Measurements from ENCODE around the gene TRIM44. TPM values are rescaled to one million over a fixed set of nuclear protein-coding genes. Genes with fewer than 3 reads are reported as not detected.
"Not testable (repeated sequence)": the region's sequence is repeated elsewhere in the genome, so short reads cannot be mapped to it uniquely, and the experiment has no call there.

Gene TRIM44
- total RNA-seq, 4 donors from 2014 or later = 6.8 to 32.0 (median 13.5) TPM

DNA sequence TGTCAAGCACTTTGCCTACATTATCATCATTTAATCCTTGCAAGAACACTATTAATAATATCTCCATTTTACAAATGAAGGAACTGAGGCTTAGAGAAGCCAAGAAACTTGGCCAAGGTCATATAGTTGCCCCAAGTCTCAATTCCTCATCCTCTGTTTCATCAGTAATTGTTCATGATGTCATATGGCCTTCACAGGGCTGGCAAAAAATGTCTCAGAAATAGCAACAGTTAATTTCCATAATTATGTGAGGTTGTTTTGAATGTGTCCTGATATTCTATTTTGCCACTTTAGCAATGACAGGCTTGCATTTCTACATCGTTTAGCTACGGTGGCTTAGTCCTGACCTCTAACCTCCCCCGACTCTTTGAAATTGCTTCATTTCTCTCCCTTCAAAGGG, 20.6 kb upstream of the TRIM44 start:
- no peaks in the 10 kb centered on the region for H3K4me1 ChIP-seq
- H3K9me3 ChIP-seq = no peaks in the 10 kb centered on the region
- H3K27me3 ChIP-seq = peaks cover 0 to 12% (median 0%) of the 10 kb centered on the region in 4 donors
- WGBS, 2 donors = 85 to 97% methylated on average over 3 of the region's 3 CpGs
- no peak overlapping the region for H3K27ac ChIP-seq
- no peak for TF ChIP-seq POLR2A (IDR thresholded peaks at IDR 0.05)
- TF ChIP-seq, protein P1, sequence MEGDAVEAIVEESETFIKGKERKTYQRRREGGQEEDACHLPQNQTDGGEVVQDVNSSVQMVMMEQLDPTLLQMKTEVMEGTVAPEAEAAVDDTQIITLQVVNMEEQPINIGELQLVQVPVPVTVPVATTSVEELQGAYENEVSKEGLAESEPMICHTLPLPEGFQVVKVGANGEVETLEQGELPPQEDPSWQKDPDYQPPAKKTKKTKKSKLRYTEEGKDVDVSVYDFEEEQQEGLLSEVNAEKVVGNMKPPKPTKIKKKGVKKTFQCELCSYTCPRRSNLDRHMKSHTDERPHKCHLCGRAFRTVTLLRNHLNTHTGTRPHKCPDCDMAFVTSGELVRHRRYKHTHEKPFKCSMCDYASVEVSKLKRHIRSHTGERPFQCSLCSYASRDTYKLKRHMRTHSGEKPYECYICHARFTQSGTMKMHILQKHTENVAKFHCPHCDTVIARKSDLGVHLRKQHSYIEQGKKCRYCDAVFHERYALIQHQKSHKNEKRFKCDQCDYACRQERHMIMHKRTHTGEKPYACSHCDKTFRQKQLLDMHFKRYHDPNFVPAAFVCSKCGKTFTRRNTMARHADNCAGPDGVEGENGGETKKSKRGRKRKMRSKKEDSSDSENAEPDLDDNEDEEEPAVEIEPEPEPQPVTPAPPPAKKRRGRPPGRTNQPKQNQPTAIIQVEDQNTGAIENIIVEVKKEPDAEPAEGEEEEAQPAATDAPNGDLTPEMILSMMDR (IDR thresholded peaks at IDR 0.05) = no peak
- intact Hi-C loops (cut with DNase I) = no loop called here
- DNase-seq = no peak
- no peak overlapping the region for H3K4me3 ChIP-seq
- H3K36me3 ChIP-seq = no peaks in the 10 kb centered on the region

DNA sequence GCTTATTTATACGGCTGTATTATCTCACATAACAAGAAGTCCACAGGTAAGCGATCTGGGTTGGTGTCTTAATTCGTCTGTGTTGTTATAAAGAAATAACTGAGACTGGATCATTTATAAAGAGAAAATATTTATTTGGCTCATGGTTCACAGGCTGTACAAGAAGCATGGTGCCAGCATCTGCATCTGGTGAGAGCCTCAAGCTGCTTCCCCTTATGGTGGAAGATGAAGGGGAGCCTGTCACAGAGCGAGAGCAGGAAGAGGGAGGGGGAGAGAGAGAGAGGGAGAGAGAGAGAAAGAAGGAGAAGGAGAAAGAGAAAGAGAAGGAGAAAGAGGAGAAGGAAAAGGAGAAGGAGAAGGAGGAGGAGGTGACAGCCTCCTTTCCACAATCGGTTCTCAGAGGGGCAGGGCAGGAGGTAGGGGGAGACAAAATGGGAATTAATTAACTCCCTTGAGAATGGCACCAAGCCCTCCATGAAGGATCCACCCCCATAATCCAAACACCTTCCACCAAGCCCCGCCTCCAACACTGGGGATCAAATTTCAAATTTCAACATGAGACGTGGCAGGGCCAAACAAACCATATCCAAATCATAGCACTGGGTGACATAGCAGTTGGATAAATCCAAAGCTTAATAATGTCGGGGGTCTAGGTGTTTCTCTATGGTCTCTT, 15.0 kb upstream of the TRIM44 start:
- Histone ChIP-seq H3K4me1 (no peaks in the 10 kb centered on the region), H3K9me3 (no peaks in the 10 kb centered on the region), H3K4me3 (no peak overlapping the region), H3K27me3 (peaks cover 0 to 2% (median 0%) of the 10 kb centered on the region in 4 donors), H3K36me3 (no peaks in the 10 kb centered on the region), H3K27ac (no peak overlapping the region)
- TF ChIP-seq, protein P1 (IDR thresholded peaks at IDR 0.05) = no peak
- no peak for TF ChIP-seq POLR2A (IDR thresholded peaks at IDR 0.05)
- 68 to 76% methylated on average over 8 of the region's 8 CpGs for WGBS, 2 donors
- no peak for DNase-seq
- intact Hi-C loops (cut with DNase I) = no loop called here

DNA sequence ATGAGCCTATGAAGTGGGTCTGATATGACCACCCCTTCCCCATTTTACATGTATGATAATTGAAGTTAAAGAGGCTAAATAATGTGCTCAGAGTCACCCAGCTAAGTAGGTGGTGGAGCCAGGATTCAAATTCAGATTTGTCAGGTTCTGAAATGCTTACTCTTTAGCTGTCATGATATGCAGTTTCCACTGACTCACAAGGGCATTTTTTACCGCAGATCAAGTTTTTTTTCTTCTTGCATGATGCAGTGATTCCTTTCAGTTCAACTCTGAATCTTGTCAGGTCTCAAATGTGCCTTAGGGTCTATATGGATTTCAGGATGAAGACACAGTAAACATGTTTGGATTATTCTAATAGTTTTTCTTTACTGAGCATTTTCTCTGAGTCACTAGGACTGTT, 12.6 kb upstream of the TRIM44 start:
- no peaks in the 10 kb centered on the region for H3K36me3 ChIP-seq
- no peaks in the 10 kb centered on the region for H3K9me3 ChIP-seq
- no peak overlapping the region for H3K27ac ChIP-seq
- H3K27me3 ChIP-seq = peaks cover 0 to 12% (median 0%) of the 10 kb centered on the region in 4 donors
- 20 to 25% methylated on average over 1 of the region's 1 CpG for WGBS, 2 donors
- TF ChIP-seq, protein P1 (IDR thresholded peaks at IDR 0.05) = no peak
- no peak for TF ChIP-seq POLR2A (IDR thresholded peaks at IDR 0.05)
- intact Hi-C loops (cut with DNase I) = no loop called here
- H3K4me1 ChIP-seq = no peaks in the 10 kb centered on the region
- no peak overlapping the region for H3K4me3 ChIP-seq
- DNase-seq = no peak

DNA sequence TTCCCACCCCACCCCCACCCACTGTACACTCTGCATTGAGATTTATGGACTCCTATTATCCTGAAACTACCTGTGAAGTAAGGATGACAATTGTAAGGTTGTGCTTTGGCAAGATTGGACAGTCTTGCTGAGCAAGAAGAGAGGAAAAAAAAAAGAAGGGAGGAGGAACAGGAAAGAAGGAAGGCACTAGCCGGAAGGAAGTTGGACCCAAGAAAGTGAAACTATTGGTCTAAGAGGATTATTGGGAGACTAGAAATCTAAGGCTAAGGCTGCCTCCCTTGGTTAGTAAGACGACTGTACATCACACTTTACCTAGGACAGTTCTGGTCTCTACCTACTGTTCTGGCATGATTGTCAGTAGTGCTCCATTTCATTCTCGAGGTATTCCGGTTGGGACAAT, 12.1 kb upstream of the TRIM44 start:
- Histone ChIP-seq H3K9me3 (no peaks in the 10 kb centered on the region), H3K36me3 (no peaks in the 10 kb centered on the region), H3K27me3 (peaks cover 0 to 12% (median 0%) of the 10 kb centered on the region in 4 donors), H3K27ac (no peak overlapping the region), H3K4me3 (no peak overlapping the region), H3K4me1 (no peaks in the 10 kb centered on the region)
- 75 to 82% methylated on average over 4 of the region's 4 CpGs for WGBS, 2 donors
- no peak for DNase-seq
- no peak for TF ChIP-seq POLR2A (IDR thresholded peaks at IDR 0.05)
- TF ChIP-seq, protein P1 (IDR thresholded peaks at IDR 0.05) = no peak
- intact Hi-C loops (cut with DNase I) = no loop called here

DNA sequence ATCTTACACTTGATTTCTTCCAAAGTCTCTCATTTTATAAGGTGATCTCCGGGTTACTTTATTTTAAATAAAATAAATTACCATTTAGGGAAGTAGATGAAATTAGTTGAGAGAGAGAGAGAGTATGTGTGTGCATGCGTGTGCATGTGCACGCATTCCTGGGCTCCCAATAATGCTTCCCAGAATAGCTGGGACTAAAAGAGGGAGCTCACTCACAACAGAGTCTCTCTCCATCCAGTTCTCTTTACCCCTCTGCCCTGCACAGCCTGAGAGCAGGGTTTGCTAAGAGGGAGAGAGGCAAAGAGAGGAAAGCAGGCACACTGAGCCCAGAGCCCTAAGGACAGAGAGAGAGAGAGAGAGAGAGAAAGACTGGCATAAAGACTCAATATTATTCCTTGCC, 11.3 kb upstream of the TRIM44 start:
- Histone ChIP-seq H3K4me1 (no peaks in the 10 kb centered on the region), H3K36me3 (no peaks in the 10 kb centered on the region), H3K27ac (no peak overlapping the region), H3K27me3 (peaks cover 0 to 18% (median 0%) of the 10 kb centered on the region in 4 donors), H3K9me3 (no peaks in the 10 kb centered on the region), H3K4me3 (no peak overlapping the region)
- TF ChIP-seq, protein P1 (IDR thresholded peaks at IDR 0.05) = no peak
- no peak for TF ChIP-seq POLR2A (IDR thresholded peaks at IDR 0.05)
- WGBS, 2 donors = 88% methylated on average over 3 of the region's 3 CpGs
- no peak for DNase-seq
- intact Hi-C loops (cut with DNase I) = no loop called here

DNA sequence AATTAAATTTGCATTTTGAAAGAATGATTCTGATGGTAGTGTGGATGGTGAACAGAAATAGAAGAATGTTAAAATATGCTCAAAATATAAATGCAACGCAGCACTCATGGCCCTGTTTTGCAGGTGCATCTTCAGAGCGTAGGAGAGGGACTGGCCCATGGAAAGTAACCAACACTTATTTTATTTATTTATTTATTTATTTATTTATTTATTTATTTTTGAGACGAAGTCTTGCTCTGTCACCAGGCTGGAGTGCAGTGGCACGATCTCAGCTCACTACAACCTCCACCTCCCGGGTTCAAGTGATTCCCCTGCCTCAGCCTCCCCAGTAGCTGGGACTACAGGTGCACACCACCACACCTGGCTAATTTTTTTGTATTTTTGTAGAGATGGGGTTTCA, 9.8 kb upstream of the TRIM44 start:
- intact Hi-C loops (cut with DNase I); H3K36me3 ChIP-seq; DNase-seq; H3K4me3 ChIP-seq; H3K4me1 ChIP-seq; H3K9me3 ChIP-seq; H3K27ac ChIP-seq: not testable (repeated sequence)
- 86 to 90% methylated on average over 5 of the region's 5 CpGs for WGBS, 2 donors
- H3K27me3 ChIP-seq = peaks cover 0 to 27% (median 0%) of the 10 kb centered on the region in 4 donors

All from esophagus squamous epithelium (tissue), 5 donors.